OCI-LY3 (cell line): ENCODE results near the gene TAF4.
"Not testable (repeated sequence)": the region's sequence is repeated elsewhere in the genome, so short reads cannot be mapped to it uniquely, and the experiment has no call there.

Experiments
- H2AFZ ChIP-seq: fragments of 200-600, 300-600 bp; shearing (Covaris generic); 2 replicates; pipeline ENCODE4 v1.6.0; 2014; ENCODE audit warnings: antibody characterized with exemption, low read depth, low read length
- H3K27ac ChIP-seq: fragments of 200-600, 300-600 bp; sonication (generic); 2 replicates; pipeline ENCODE4 v1.5.1; 2014; ENCODE audit warnings: mild to moderate bottlenecking, low read length, moderate library complexity, mixed read lengths
- H3K27me3 ChIP-seq: fragments of 200-600, 300-600 bp; sonication (generic); 2 replicates; pipeline ENCODE4 v1.6.1; 2014; ENCODE audit warnings: low read depth, low read length, mixed read lengths
- H3K36me3 ChIP-seq: fragments of 200-600, 300-600 bp; sonication (generic); replicated peaks from 2 replicates; pipeline ENCODE3; 2014; ENCODE audit warnings: low read depth, low read length, mixed read lengths
- H3K4me1 ChIP-seq: fragments of 300-600, 200-600 bp; sonication (generic); 2 replicates; pipeline ENCODE4 v1.6.1; 2014; ENCODE audit warnings: low read length, mixed read lengths
- H3K4me2 ChIP-seq: fragments of 200-600, 300-600 bp; sonication (generic); 2 replicates; pipeline ENCODE4 v1.6.1; 2014; ENCODE audit warnings: low read length, mixed read lengths
- H3K4me3 ChIP-seq: fragments of 300-600, 200-600 bp; sonication (generic); 2 replicates; pipeline ENCODE4 v1.5.1; 2014; ENCODE audit warnings: antibody characterized with exemption, mild to moderate bottlenecking, low read length, moderate library complexity
- H3K79me2 ChIP-seq: fragments of 300-600, 200-600 bp; shearing (Covaris generic); 2 replicates; pipeline ENCODE4 v1.6.1; 2014; ENCODE audit warnings: mild to moderate bottlenecking, low read length, mixed read lengths
- H3K9ac ChIP-seq: fragments of 300-600, 200-600 bp; shearing (Covaris generic); 2 replicates; pipeline ENCODE4 v1.6.0; 2014; ENCODE audit warnings: mild to moderate bottlenecking, low read length, moderate library complexity
- H3K9me3 ChIP-seq: fragments of 200-600, 300-600 bp; shearing (Covaris generic); 2 replicates; pipeline ENCODE4 v1.6.1; 2014; ENCODE audit warnings: low read length, mixed read lengths; ENCODE audit not compliant: insufficient read depth
- H4K20me1 ChIP-seq: fragments of 200-600, 300-600 bp; sonication (generic); 2 replicates; pipeline ENCODE4 v1.6.1; 2016; ENCODE audit warnings: low read length, mixed read lengths; ENCODE audit not compliant: insufficient read depth
- EZH2phosphoT487 ChIP-seq: fragments of 200-600 bp; shearing (Covaris generic); IDR thresholded peaks from 2 replicates; pipeline ENCODE4 v1.6.1; 2018; ENCODE audit warnings: antibody characterized with exemption, mixed run types, low read depth
- TF ChIP-seq, protein P1 (sequence below): fragments of 200-600, 300-600 bp; sonication (generic); IDR thresholded peaks from 2 replicates; pipeline ENCODE4 v1.5.1; 2014; ENCODE audit warnings: antibody characterized with exemption, low read length, low read depth

The TAF4 gene

DNA sequence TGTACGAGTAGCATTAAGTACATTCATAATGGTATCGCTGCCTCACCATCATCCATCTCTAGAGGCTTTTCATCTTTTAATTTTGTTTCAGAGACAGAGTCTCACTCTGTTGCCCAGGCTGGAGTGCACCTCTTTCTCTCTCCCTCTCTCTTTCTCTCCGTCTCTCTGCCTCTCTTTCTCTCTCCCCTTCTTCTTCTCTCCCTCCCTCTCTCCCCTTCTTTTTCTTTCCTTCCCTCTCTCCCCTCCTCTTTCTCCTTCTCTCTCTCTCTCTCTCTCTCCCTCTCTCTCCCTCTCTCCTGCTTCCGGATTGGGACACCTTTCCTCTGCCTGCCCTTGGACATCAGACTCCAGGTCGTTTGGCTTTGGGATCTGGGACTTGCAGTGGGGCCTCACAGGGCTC, 17.6 kb upstream of the TAF4 start:
- no peaks in the 10 kb centered on the region for H3K79me2 ChIP-seq
- TF ChIP-seq, protein P1, sequence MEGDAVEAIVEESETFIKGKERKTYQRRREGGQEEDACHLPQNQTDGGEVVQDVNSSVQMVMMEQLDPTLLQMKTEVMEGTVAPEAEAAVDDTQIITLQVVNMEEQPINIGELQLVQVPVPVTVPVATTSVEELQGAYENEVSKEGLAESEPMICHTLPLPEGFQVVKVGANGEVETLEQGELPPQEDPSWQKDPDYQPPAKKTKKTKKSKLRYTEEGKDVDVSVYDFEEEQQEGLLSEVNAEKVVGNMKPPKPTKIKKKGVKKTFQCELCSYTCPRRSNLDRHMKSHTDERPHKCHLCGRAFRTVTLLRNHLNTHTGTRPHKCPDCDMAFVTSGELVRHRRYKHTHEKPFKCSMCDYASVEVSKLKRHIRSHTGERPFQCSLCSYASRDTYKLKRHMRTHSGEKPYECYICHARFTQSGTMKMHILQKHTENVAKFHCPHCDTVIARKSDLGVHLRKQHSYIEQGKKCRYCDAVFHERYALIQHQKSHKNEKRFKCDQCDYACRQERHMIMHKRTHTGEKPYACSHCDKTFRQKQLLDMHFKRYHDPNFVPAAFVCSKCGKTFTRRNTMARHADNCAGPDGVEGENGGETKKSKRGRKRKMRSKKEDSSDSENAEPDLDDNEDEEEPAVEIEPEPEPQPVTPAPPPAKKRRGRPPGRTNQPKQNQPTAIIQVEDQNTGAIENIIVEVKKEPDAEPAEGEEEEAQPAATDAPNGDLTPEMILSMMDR, result no peak
- no peak for TF ChIP-seq EZH2phosphoT487
- H2AFZ ChIP-seq, result no peak overlapping the region
- no peaks in the 10 kb centered on the region for H3K27me3 ChIP-seq
- H3K9me3 ChIP-seq, result no peaks in the 10 kb centered on the region
- no peak overlapping the region for H3K4me2 ChIP-seq
- H4K20me1 ChIP-seq, result no peaks in the 10 kb centered on the region
- no peak overlapping the region for H3K4me3 ChIP-seq
- H3K4me1 ChIP-seq, result no peaks in the 10 kb centered on the region
- no peak overlapping the region for H3K27ac ChIP-seq
- no peaks in the 10 kb centered on the region for H3K36me3 ChIP-seq
- H3K9ac ChIP-seq, result no peak overlapping the region

GRCh38 chr20:62080249-62080990, 14.7 kb upstream of the TAF4 start:
- Histone ChIP-seq H3K9ac (no peak overlapping the region), H4K20me1 (no peaks in the 10 kb centered on the region), H3K4me1 (no peaks in the 10 kb centered on the region), H2AFZ (no peak overlapping the region), H3K9me3 (no peaks in the 10 kb centered on the region), H3K4me3 (no peak overlapping the region), H3K27ac (no peak overlapping the region), H3K4me2 (no peak overlapping the region), H3K79me2 (no peaks in the 10 kb centered on the region), H3K27me3 (no peaks in the 10 kb centered on the region), H3K36me3 (no peaks in the 10 kb centered on the region)
- TF ChIP-seq, protein P1, result no peak
- TF ChIP-seq EZH2phosphoT487, result no peak

GRCh38 chr20:62079166-62079565, 13.5 kb upstream of the TAF4 start:
- no peak overlapping the region for H3K9ac ChIP-seq
- TF ChIP-seq, protein P1, result no peak
- TF ChIP-seq EZH2phosphoT487, result no peak
- H3K79me2 ChIP-seq, result no peaks in the 10 kb centered on the region
- H2AFZ ChIP-seq, result no peak overlapping the region
- no peaks in the 10 kb centered on the region for H4K20me1 ChIP-seq
- no peak overlapping the region for H3K4me3 ChIP-seq
- no peak overlapping the region for H3K4me2 ChIP-seq
- H3K9me3 ChIP-seq, result no peaks in the 10 kb centered on the region
- no peaks in the 10 kb centered on the region for H3K4me1 ChIP-seq
- H3K36me3 ChIP-seq, result no peaks in the 10 kb centered on the region
- H3K27me3 ChIP-seq, result no peaks in the 10 kb centered on the region
- no peak overlapping the region for H3K27ac ChIP-seq

DNA sequence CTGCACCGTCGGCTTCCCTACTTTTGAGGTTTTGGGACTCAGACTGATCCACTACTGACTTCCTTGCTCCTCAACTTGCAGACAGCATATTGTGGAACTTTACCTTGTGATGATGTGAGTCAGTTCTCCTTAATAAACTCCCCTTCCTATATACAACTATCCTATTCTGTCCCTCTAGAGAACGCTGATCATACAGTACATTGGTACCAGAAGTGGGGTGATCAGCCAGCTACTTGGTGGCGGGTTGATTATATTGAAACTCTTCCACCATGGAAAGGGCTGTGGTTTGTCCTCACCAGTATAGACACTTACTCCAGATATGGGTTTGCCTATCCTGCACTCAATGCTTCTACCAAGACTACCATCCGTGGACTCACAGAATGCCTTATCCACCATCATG, 7.6 kb upstream of the TAF4 start:
- Histone ChIP-seq H4K20me1 (no peaks in the 10 kb centered on the region), H3K36me3 (no peaks in the 10 kb centered on the region), H3K9ac (no peak overlapping the region), H3K4me1 (no peaks in the 10 kb centered on the region), H3K4me3 (no peak overlapping the region), H2AFZ (no peak overlapping the region), H3K9me3 (peaks cover 3% of the 10 kb centered on the region; the same call in 1 of the 2 replicates), H3K27me3 (peaks cover 4% of the 10 kb centered on the region; the same call in 1 of the 2 replicates), H3K27ac (no peak overlapping the region), H3K79me2 (no peaks in the 10 kb centered on the region), H3K4me2 (no peak overlapping the region)
- TF ChIP-seq, protein P1, result no peak
- no peak for TF ChIP-seq EZH2phosphoT487

DNA sequence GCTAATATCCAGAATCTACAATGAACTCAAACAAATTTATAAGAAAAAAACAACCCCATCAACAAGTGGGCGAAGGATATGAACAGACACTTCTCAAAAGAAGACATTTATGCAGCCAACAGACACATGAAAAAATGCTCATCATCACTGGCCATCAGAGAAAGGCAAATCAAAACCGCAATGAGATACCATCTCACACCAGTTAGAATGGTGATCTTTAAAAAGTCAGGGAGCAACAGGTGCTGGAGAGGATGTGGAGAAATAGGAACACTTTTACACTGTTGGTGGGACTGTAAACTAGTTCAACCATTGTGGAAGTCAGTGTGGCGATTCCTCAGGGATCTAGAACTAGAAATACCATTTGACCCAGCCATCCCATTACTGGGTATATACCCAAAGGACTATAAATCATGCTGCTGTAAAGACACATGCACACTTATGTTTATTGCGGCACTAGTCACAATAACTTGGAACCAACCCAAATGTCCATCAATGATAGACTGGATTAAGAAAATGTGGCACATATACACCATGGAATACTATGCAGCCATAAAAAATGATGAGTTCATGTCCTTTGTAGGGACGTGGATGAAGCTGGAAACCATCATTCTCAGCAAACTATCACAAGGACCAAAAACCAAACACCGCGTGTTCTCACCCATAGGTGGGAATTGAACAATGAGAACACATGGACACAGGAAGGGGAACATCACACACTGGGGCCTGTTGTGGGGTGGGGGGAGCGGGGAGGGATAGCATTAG, 6.2 kb upstream of the TAF4 start:
- H3K27me3 ChIP-seq, H3K4me2 ChIP-seq, H3K79me2 ChIP-seq, H3K27ac ChIP-seq, H3K4me3 ChIP-seq, H2AFZ ChIP-seq, H4K20me1 ChIP-seq, H3K4me1 ChIP-seq, H3K9me3 ChIP-seq, H3K9ac ChIP-seq, H3K36me3 ChIP-seq: not testable (repeated sequence)
